ENCODE data around the gene CD38. TPM values are rescaled to one million over a fixed set of nuclear protein-coding genes. Genes with fewer than 3 reads are reported as not detected.

Gene CD38
- total and polyA plus RNA-seq, 2 of the 13 experiments (the other 11 are each of a cell fraction or from before 2014, with no cell fraction given) = not detected

- H3K79me2 ChIP-seq (ENCODE audit: insufficient read depth, low read length) = no peaks in the 10 kb centered on the region
- H3K9me3 ChIP-seq (ENCODE audit: low read length) = no peaks in the 10 kb centered on the region
- no peak overlapping the region for H3K4me2 ChIP-seq (ENCODE audit: low read depth, low read length)
- intact Hi-C loops (cut with micrococcal nuclease; ENCODE audit: unreplicated experiment) (no loop called here), in situ Hi-C loops (cut with HindIII; ENCODE audit: extremely low pct_ligation_motif_present, low pct_unique_long_range_greater_than_20kb) (no loop called here)
- FAIRE-seq (no peak), DNase-seq (ENCODE audit: low spot score) (no peak), ATAC-seq (no peak)
- TF ChIP-seq SKI (IDR thresholded peaks at IDR 0.05; ENCODE audit: partially characterized antibody) (no peak), ZNF777 (CRISPR knock-in tag; IDR thresholded peaks at IDR 0.05) (no peak)
- ChIA-PET CTCF (ENCODE audit: low intra/inter-chr PET ratio, low total read pairs) (no interaction called here), POLR2A (no interaction called here)
- H3K36me3 ChIP-seq (replicated peaks in 1 of 2; ENCODE audit: control insufficient read depth in 1 of 2, insufficient read depth in 2 of 2, low read length in 2 of 2) = no peaks in the 10 kb centered on the region
- no peaks in the 10 kb centered on the region for H3K4me1 ChIP-seq (ENCODE audit: insufficient read depth, low read length)
- no peak overlapping the region for H3K4me3 ChIP-seq (replicated peaks in 1 of 3; ENCODE audit: insufficient read depth in 1 of 3, low read depth in 2 of 3, low read length in 3 of 3)
- H3K27ac ChIP-seq (ENCODE audit: extremely low read length, insufficient read depth, low read length) = no peak overlapping the region
- no peaks in the 10 kb centered on the region for H3K27me3 ChIP-seq (ENCODE audit: control insufficient read depth in 1 of 2, insufficient read depth in 2 of 2, low read length in 2 of 2)
- no peaks in the 10 kb centered on the region for H4K20me1 ChIP-seq (ENCODE audit: insufficient read depth, low read length)
- H2AFZ ChIP-seq (ENCODE audit: low read length) = no peak overlapping the region
- BruUV-seq (replicated peaks) = no TSS peak
- 0% methylated on average over 3 of the region's 3 CpGs for WGBS (ENCODE audit: low lambda C conversion rate)
- no peak overlapping the region for H3K9ac ChIP-seq (ENCODE audit: insufficient read depth, low read depth, low read length)
Observed at GRCh38 chr4:15901007-15901406, 122.9 kb downstream of the CD38 start.

GRCh38 chr4:15901998-15902397 is 123.9 kb downstream of the CD38 start:
- Histone ChIP-seq H3K4me1 (ENCODE audit: insufficient read depth, low read length) (no peaks in the 10 kb centered on the region), H3K9me3 (ENCODE audit: low read length) (no peaks in the 10 kb centered on the region), H3K27ac (ENCODE audit: extremely low read length, insufficient read depth, low read length) (no peak overlapping the region), H2AFZ (ENCODE audit: low read length) (no peak overlapping the region), H3K27me3 (ENCODE audit: control insufficient read depth in 1 of 2, insufficient read depth in 2 of 2, low read length in 2 of 2) (0 out of 5 replicates have a peak, but pooled peaks cover 0 to 1% of the 10 kb centered on the region in 2 experiments), H4K20me1 (ENCODE audit: insufficient read depth, low read length) (no peaks in the 10 kb centered on the region), H3K4me2 (ENCODE audit: low read depth, low read length) (no peak overlapping the region), H3K9ac (ENCODE audit: insufficient read depth, low read depth, low read length) (no peak overlapping the region), H3K4me3 (replicated peaks in 1 of 3; ENCODE audit: insufficient read depth in 1 of 3, low read depth in 2 of 3, low read length in 3 of 3) (no peak overlapping the region), H3K79me2 (ENCODE audit: insufficient read depth, low read length) (no peaks in the 10 kb centered on the region), H3K36me3 (replicated peaks in 1 of 2; ENCODE audit: control insufficient read depth in 1 of 2, insufficient read depth in 2 of 2, low read length in 2 of 2) (no peaks in the 10 kb centered on the region)
- intact Hi-C loops (cut with micrococcal nuclease; ENCODE audit: unreplicated experiment) = no loop called here
- ChIA-PET CTCF (ENCODE audit: low intra/inter-chr PET ratio, low total read pairs) (no interaction called here), POLR2A (no interaction called here)
- in situ Hi-C loops (cut with HindIII; ENCODE audit: extremely low pct_ligation_motif_present, low pct_unique_long_range_greater_than_20kb) = no loop called here
- no peak for TF ChIP-seq CC2D1A (CRISPR knock-in tag; IDR thresholded peaks at IDR 0.05)
- TF ChIP-seq ZNF460 (CRISPR knock-in tag; IDR thresholded peaks at IDR 0.05; ENCODE audit: borderline replicate concordance) = no peak
- no peak for TF ChIP-seq KAT7 (CRISPR knock-in tag; IDR thresholded peaks at IDR 0.05; ENCODE audit: borderline replicate concordance)
- TF ChIP-seq ZNF530 (CRISPR knock-in tag; IDR thresholded peaks at IDR 0.05; ENCODE audit: low read depth) = no peak
- TF ChIP-seq ZNF274 (CRISPR knock-in tag; IDR thresholded peaks at IDR 0.05) = no peak
- no peak for TF ChIP-seq NFYC (CRISPR knock-in tag; IDR thresholded peaks at IDR 0.05)
- TF ChIP-seq POLR2AphosphoS2 (IDR thresholded peaks at IDR 0.05; ENCODE audit: low read depth, low read length) = no peak
- TF ChIP-seq ZBTB38 (CRISPR knock-in tag; IDR thresholded peaks at IDR 0.05) = no peak
- no peak for TF ChIP-seq SIN3B (IDR thresholded peaks at IDR 0.05; ENCODE audit: low read length)
- no peak for TF ChIP-seq ZNF687 (CRISPR knock-in tag; IDR thresholded peaks at IDR 0.05)
- TF ChIP-seq NFYB (CRISPR knock-in tag; IDR thresholded peaks at IDR 0.05) = no peak
- no peak for TF ChIP-seq ADNP (CRISPR knock-in tag; IDR thresholded peaks at IDR 0.05)
- no peak for TF ChIP-seq CHD2 (IDR thresholded peaks at IDR 0.05; ENCODE audit: low read depth, low read length)
- TF ChIP-seq ZKSCAN1 (IDR thresholded peaks at IDR 0.05; ENCODE audit: low read length) = no peak
- 3% methylated on average over 2 of the region's 2 CpGs for WGBS (ENCODE audit: low lambda C conversion rate)
- BruUV-seq (replicated peaks) = no TSS peak
- FAIRE-seq = no peak
- no peak for ATAC-seq
- DNase-seq (ENCODE audit: low spot score) = no peak
